ENCODE data around the gene NEMF.
"Not testable (repeated sequence)": the region's sequence is repeated elsewhere in the genome, so short reads cannot be mapped to it uniquely, and the experiment has no call there.

The NEMF gene

DNA sequence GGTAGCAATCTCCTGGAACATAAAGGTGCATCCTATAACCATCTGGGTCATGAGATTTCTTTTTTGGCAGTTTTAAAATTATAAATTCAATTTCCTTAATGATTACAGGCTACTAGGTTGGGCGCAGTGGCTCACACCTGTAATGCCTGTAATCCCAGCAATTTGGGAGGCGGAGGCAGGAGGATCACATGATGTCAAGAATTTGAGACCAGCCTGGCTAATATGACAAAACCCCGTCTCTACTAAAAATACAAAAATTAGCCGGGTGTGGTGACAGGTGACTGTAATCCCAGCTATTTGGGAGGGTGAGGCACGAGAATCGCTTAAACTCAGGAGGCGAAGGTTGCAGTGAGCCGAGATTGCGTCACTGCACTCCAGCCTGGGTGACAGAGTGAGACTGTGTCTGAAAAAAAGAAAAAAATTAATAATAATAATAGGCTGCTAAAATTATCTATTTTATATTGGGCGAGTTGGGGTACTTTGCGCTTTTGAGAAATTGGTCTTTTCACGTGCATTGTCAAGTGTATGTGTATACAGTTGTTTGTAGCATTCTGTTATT lies 23.1 kb upstream of the NEMF start:
- DNase-seq = no peak

DNA sequence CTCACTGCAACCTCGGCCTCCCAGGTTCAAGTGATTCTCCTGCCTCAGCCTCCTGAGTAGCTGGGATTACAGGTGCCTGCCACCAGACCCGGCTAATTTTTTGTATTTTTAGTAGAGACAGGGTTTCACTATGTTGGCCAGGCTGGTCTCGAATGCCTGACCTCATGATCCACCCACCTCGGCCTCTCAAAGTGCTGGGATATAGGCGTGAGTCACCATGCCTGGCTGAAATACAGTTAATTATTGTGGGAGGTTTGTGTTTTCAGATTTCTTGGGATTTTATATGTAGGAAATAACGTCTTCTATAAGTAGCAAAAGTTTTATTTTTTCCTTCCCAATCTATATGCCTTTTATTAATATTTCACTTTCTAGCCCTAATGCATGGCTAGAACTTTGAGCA lies 21.0 kb upstream of the NEMF start:
- not testable (repeated sequence) for DNase-seq

DNA sequence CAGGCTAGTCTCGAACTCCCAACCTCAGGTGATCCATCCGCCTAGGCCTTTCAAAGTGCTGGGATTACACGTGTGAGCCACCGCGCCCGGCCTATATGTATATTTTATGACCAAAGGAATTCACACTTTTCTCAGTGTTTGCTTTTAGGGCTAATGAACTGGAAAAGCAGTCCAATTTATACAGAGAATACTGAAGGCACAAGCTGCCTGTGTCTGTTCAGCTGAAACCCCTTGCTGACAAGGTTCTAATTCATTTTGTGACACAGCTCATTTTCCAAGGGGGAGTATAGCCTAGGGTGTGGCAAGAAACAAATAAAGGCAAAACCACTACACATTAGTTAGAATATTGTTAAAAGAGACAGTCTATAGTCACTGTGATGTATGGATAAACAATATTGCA lies 18.3 kb upstream of the NEMF start:
- DNase-seq = no peak

DNA sequence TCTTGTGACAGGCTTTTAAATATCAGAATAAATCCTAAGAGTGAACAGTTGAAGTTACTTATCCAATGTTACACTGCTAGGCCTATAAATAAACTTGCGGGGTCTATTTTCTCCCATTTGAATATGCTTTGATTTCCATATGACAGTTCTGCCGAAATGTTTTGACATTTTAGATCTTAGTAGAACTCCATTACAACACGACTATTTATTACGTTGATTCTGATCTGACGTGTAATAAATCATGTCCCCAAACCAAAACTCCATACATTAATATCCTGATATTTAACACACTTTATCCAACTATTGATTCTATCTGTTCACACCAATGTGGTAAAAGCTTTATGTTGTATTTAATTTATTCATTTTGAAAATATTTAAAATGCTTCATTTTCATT lies 16.1 kb upstream of the NEMF start:
- DNase-seq = no peak

DNA sequence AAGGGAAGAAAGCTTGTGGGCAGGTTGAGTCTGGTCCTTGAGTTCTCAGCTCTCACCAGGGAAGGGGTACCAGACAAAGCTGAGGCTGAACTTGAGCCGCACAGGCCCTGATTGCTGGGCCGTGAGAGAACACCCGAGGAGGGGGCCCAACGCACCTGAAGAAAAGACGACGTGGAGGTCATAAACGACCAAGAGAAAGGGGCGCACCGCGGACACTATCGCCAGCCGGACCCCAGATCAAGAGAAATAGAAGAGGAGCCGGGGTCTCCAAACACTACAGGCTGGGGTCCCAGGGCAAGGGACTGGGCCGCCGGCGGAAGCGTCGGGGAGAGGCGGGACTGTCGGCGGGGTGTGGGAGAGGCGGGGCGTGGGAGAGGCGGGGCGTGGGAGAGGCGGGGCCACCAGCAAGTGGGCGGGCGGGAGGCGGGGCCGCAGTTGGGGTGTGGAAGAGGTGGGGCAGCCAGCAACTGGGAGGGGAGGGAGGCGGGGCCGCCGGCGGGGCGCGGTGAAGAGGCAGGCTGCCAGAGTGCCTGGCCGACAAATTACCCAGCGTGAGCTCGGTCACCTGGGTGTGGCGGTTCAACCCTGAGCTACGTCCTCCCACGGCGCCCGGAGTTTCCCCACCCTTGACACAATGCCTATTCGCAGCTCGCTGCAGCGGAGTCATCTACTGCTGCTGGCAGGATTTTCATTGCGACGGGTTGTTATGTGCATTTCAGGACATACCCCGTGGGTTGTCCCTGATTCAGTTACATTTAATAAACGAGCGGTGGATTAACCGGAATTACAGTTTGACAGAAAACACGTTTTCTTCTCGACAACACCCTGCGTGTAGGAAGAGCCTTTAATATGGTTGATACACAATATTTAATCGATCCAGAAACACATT lies 15.5 kb upstream of the NEMF start:
- DNase-seq = peak; percentile 87

DNA sequence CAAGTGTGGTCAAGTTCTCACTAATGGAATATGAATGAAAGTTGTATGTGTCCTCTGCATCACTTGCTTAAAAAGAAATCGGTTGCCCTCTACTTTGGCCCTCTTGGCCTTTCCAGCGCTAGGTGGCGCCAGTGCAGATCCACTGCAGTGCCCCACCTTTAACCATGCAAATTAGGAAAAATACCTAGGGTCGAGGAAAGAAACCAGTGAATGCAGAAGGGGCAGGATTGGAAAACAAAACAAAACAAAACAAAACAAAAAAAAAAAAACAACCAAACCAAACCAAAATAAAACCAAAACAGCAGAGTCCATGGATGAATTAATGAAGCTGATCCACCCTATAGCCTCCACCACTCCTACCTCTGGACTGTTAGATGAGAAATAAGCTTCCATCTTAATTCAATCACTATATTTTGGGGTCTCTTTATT lies 12.9 kb upstream of the NEMF start:
- DNase-seq = no peak

DNA sequence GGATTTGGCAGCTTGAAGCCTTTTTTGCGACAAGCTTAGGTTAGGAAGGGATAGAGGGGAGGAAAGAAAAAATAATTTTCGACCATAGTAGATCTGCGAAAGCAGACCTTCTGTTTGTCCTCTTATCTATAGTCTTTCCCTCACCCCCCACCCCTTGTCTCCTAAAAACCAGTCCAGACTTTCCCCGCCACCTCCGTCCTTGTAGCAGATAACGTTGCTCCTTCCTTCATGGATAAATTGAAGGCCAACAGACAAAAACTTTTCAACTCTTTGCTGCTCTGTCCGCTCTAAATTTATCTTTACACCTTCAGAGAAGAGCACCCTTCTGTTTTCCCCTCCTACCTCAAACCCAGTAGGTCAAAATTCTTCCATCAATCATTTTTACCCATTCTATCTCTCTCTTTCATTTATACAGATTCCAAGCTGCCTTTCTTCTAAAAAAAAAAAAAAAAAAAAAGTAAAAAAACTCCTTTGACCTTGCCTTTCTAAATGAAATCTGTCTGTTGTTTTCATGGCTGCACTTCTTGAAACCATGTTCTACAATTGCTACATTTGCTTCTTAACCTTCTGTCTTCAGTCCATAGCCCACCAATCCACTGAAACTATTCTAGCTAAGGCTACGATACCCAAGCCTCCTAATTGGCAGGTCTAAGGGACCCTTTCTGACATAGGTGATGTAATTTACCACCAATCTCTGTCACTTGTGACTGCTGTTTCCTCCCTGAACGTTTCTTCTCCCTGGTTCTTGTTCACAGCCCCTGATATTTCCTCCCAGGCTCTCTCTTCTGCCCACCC lies 11.1 kb upstream of the NEMF start:
- DNase-seq = no peak

DNA sequence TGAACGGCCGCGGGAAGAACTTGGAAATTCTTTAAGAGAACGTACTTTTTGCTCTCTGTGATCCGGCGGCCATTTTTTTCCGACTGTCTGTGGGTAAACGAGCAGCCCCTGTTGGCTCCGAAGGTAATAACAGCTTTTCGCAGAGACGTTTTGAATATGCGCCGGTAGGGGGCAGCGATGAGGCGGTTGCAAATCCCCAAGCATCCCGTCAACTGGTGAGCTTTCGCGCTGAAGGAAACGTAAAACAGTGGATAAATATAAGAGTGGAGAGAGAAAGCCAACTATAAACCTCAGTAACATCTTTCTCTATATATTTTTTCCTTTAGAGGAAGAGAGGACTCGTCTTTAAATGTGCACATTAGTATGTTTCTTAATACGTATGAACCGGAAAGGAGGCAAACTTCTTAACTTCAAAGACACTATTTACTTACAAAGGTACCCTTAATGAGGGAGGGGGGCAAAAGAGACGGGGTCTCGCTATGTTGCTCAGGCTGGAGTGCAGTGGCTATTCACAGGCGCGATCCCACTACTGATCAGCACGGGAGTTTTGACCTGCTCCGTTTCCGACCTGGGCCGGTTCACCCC lies 9.6 kb upstream of the NEMF start:
- DNase-seq = peak; percentile 45

DNA sequence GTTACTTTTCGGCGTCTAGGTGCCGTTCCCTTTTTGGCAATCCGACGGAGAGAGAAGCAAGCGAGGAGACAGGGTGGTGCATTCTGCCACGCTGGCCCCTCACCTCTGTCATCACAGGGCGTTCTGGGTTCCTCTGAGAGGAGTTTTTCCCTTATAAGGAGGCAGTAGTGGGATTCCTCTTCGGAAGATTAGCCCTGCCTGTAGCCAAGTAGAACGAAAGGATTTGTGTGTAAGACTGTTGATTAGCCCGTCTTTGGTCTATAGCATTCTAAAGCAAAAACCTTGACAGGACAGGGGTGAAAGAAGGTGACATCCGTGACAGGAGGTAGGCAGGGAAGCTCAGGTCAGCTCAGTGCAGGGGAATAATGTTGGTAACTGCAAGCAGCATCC lies 9.1 kb upstream of the NEMF start:
- no peak for DNase-seq

DNA sequence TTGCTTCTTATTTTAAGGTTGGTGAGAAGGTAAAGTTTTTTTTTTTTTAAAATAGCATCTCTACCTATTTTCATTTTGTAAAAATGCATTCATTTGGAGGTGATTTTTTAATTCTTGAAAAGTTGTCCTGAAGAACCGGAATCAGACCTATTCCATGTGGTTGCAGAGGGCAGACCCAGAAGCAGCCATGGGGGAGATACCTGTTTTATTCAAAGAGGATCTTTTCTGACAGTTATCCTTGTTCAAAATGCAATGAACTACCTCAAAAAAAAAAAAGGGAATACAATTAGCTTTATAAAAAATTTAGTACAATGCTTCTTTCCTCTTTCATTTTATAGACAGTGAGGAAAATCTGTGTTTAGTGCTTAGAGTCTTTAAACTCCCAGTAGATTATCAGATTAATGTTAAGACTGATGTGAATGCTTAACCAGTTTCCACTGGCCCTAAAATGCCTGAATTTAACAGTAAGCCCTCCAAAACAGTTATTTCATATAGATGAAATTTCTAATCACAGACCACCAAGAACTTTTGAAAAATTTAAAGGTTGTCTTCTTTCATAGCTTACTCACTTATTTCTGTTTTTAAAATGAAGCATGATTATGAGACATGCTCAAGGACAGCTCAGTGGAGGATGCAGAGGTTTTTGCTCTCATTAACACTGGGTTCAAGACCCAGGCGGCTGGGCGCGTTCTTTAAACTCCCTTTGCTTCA lies 8.6 kb upstream of the NEMF start:
- DNase-seq = no peak

DNA sequence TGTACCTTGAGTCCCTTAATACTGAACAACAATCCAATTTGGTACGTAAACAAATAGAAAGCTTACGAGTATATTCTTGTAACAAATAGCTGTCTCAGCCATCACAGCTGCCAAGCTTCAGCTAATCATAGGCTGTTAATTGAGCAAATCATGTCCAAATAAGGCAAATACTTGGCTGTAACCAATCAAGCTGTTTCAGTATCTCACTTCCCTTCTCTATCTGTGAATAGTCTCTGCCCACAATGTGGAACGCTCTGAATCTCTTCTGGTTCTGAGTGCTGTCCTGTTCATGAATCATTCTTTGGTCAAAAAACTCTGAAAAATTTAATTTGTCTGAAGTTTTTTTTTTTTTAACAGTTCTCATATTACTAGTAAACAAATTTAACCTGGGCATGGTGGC lies 5.8 kb upstream of the NEMF start:
- no peak for DNase-seq

DNA sequence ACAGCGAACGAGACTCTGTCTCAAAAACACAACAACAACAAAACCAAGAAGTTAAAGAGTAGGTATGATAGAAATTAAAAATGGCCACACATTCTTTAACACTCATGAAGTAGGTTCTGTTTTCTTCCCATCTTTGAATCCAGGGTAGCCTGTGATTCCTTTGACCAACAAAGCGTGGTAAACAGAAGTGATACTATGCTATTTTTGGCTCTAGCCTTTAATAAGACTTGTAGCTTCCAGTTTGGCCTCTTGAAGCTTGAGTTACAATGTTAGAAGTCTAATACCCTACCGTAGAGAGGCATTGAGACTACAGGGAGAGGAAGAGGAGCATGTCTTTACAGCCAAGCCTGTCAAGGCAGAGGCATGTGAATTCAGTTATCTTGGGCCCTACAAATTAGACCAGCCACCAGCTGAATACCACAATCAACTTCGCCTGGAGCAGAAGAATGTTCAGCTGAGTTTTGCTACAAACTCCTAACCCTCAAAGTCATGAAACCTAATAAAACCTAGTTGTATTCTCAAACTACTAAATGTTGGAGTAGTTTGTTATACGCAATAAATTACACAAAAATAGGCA lies 4.9 kb upstream of the NEMF start:
- DNase-seq = no peak

DNA sequence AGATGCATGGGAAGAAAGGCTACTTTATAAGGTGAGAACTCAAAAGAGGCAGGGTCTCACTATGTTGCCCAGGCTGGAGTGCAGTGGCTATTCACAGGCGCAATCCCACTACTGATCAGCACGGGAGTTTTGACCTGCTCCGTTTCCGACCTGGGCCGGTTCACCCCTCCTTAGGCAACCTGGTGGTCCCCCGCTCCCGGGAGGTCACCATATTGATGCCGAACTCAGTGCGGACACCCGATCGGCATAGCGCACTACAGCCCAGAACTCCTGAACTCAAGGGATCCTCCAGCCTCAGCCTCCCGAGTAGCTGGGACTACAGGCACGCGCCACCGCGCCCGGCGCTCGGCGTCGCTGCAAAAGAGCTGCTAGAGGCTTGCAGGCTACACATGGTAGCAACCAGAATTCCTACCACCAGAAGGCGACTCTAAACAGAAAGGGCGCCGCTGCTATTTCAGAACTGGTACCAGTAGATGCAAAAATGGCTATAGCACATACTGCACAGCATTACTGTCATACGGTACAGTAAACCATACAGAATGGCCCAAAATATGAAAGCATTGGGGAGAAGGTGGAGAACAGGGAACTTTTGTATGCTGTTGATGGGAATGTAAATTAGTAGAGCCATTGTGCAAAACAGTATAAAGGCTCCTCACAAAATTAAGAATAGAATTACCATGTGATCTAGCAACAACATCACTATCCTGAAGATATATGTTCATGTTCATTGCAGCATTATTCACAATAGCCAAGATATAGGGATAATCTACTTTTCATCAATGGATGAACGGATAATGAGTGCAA lies 1.2 kb upstream of the NEMF start:
- DNase-seq = peak; percentile 43

DNA sequence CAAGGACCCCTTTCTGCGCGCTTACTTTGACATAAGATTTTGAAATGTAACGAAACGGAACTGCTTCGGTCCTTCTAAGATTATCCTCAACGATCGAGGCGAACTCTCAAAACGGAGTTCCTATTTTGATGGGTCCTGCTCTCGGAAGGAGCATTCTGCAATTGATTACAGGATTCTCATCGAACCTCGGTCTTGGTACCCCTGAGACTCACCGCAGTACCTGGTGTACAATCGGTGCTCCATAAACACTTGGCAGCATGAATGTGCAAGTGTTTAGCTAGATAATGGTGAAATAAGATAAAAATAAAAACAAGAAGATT lies 530 bp upstream of the NEMF start:
- no peak for DNase-seq

DNA sequence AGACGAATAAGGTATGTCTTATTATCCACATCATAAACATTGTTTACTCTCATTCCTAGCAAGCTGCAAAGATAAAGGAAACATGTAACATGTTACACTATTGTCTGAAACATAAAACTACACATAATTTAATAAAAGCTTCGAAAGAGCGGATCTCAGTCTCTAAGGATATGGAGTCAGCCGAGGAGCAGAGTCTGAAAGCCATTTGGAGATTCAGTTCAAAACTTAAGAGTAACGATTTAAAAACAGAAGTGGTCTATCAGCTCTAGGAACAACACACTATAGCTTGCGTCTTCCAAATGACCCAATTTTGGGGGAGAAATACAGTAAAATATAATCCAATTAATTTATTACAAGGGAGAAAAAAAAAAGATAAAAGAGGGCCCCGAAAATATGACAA lies 775 bp downstream of the NEMF start:
- DNase-seq = no peak

DNA sequence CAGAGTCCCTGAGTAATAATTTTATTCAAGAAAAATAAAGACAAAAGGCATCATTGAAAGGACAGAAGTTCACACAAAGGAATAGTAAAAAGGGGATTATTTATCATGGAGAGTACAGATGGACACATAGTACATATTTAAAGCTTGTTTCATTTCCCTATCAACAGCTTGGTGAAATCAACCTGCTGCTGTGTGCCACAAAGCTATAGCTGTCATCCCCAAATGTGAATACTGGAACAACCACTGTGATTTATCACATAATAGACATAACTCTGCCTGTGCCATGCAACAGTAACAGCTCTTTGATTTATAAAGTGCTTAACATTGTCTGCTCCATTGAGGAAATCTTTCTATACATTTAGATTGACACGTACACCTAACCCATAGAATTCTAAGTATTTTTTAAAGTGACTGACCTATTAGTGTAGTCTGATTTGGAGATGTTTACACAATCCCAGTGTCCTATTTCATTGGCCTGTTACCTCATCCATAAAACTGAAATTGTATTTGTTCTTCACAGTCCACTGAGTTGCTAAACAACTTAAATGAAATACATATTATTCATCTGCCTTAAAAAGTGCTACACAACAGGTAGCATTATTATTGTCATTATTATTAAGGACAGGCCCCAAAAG lies 3.3 kb downstream of the NEMF start:
- no peak for DNase-seq

DNA sequence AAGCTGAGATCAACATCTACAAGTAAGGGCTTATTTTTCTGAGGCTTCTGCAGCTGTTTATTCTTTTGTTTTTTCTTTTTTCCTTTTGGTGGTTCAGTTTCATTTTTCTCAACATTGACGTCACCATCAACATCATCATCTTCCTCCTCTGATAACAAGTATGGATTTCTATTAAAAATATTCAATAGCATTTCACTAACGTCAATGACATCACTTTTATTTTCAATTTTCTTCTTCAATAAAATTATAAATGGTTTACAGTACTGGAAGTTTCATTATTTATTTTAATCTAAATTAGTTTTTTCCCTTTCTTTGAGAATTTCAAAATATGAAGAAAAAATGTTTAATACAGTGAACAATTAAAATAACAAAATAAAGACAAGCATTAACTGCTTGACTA lies 23.9 kb downstream of the NEMF start:
- DNase-seq = no peak

DNA sequence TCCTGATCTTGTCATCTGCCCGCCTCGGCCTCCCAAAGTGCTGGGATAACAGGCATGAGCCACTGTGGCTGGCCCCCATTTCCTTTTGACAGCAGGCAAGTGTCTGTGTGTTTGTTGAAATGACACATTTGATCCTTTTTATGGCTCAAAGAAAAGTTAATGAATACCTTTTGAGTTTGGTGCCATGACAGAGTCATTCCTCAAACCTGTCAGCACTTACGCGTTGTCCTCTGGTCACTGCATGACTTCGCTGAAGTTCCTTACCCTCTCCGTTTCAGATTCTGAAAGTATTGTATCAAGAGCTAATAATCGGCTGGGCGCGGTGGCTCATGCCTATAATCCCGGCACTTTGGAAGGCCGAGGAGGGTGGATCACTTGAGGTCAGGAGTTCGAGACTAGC lies 32.4 kb downstream of the NEMF start:
- no peak for DNase-seq

DNA sequence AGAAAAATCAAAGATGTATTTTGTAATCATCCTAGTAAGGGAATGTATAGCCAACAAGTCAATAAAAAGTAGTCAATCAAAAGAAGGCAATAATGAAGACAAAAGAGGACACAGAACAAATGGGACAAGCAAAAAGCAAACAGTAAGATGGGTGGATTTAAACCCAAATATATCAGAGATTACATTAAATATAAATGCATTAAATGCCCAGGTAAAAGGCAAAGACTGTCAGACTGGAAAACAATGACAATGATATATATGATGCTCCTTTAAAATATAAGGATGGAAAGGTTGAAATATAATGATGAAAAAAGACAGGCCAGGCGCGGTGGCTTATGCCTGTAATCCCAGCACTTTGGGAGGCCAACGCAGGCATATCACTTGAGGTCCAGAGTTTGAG lies 35.7 kb downstream of the NEMF start:
- DNase-seq = no peak

DNA sequence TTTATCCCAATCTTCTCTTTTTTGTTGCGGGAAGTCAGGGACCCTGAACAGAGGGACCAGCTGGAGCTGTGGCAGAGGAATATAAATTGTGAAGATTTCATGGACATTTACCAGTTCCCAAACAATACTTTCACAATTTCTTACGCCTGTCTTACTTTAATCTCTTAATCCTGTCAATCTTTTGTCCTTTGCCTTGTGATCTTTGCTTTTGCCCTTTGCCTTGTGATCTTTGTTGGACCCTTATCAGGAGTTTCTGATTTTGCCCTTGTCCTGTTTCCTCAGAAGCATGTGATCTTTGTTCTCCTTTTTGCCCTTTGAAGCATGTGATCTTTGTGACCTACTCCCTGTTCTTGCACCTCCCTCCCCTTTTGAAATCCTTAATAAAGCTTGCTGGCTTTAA lies 36.5 kb downstream of the NEMF start:
- not testable (repeated sequence) for DNase-seq

DNA sequence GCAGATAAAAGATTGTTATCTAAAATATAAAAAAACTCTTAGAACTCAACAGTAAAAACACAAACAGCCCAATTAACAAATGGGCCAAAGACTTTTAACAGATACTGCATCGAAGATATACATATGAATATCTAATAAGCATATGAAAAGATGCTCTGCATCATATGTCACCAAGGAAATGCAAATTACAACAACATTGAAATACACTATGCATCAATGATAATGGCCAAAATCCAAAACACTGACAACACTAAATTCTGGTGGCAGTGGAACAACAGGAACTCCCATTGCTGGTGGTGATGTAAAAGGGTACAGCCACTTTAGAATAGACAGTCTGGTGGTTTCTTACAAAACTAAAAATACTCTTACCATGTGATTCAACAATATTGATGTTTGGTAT lies 43.8 kb downstream of the NEMF start:
- no peak for DNase-seq
